CD4-positive, alpha-beta memory T cell (primary cell): ENCODE data around the gene RNASE7. TPM values are rescaled to one million over a fixed set of nuclear protein-coding genes. Genes with fewer than 3 reads are reported as not detected.
A peak's percentile ranks its signal among the peaks of the same experiment; 100 is the strongest.

ENCODE experiments used
- CTCF ChIA-PET: fragments of 350-600 bp; sonication (Branson Sonifier 250); formaldehyde crosslinking; loops from one replicate; lab custom pipeline; 2021; ENCODE audit warnings: inconsistent platforms; ENCODE audit not compliant: partially characterized antibody; lab: Charles Lee
- POLR2A ChIA-PET: fragments of 350-600 bp; sonication (Branson Sonifier 250); formaldehyde crosslinking; loops from one replicate; lab custom pipeline; 2021; ENCODE audit not compliant: partially characterized antibody; lab: Charles Lee
- DNase-seq, 5 donors: peaks; one replicate each; pipeline versions ENCODE4 v3.0.0 to v3.0.0-alpha.2; 2020 to 2022; ENCODE audit warnings: mixed read lengths in 1 of 5
- H3K27ac ChIP-seq: one replicate; pipeline ENCODE4 v1.7.0; 2013; ENCODE audit warnings: low read depth, low read length
- H3K27me3 ChIP-seq: 2 replicates; pipeline ENCODE4 v1.7.0; 2013; ENCODE audit warnings: mild to moderate bottlenecking, low read length, moderate library complexity; ENCODE audit not compliant: insufficient read depth
- H3K36me3 ChIP-seq: 2 replicates; pipeline ENCODE4 v1.7.0; 2013; ENCODE audit warnings: mild to moderate bottlenecking, low read length, moderate library complexity; ENCODE audit not compliant: insufficient read depth
- H3K4me1 ChIP-seq: 2 replicates; pipeline ENCODE4 v1.7.0; 2013; ENCODE audit warnings: mild to moderate bottlenecking, low read length, moderate library complexity; ENCODE audit not compliant: insufficient read depth
- H3K4me3 ChIP-seq, 2 donors: one replicate each; pipeline ENCODE4 v1.7.0; 2013; ENCODE audit warnings: low read length in 2 of 2, mild to moderate bottlenecking in 1 of 2
- H3K9me3 ChIP-seq, 2 donors: one replicate each; pipeline ENCODE4 v1.7.0; 2013; ENCODE audit warnings: low read length in 2 of 2, control low read depth in 1 of 2; ENCODE audit not compliant: control insufficient read depth in 1 of 2
- H3K27ac Mint-ChIP-seq, 7 donors: one replicate each; pipeline ENCODE4 v1.8.0; 2020 to 2021; ENCODE audit warnings: mixed read lengths in 7 of 7, mild to moderate bottlenecking in 6 of 7, inconsistent platforms in 3 of 7, moderate library complexity in 3 of 7
- H3K27me3 Mint-ChIP-seq, 2 donors: one replicate each; pipeline ENCODE4 v1.8.0; 2020 to 2021; ENCODE audit warnings: mixed read lengths in 2 of 2
- H3K36me3 Mint-ChIP-seq, 2 donors: one replicate each; pipeline ENCODE4 v1.8.0; 2020 to 2021; ENCODE audit warnings: mixed read lengths in 2 of 2, inconsistent platforms in 1 of 2, mild to moderate bottlenecking in 1 of 2
- H3K4me1 Mint-ChIP-seq, 4 donors: one replicate each; pipeline ENCODE4 v1.8.0; 2020 to 2021; ENCODE audit warnings: mixed read lengths in 4 of 4, mild to moderate bottlenecking in 1 of 4
- H3K4me3 Mint-ChIP-seq, 8 donors: one replicate each; pipeline ENCODE4 v1.8.0; 2020 to 2021; ENCODE audit warnings: mixed read lengths in 8 of 8, mild to moderate bottlenecking in 7 of 8, moderate library complexity in 6 of 8, inconsistent platforms in 3 of 8
- H3K9me3 Mint-ChIP-seq, 8 donors: one replicate each; pipeline ENCODE4 v1.8.0; 2020 to 2021; ENCODE audit warnings: mixed read lengths in 8 of 8, mild to moderate bottlenecking in 5 of 8, inconsistent platforms in 3 of 8, moderate library complexity in 1 of 8
- intact Hi-C: fragments of 100-400 bp; cut with micrococcal nuclease; formaldehyde crosslinking; loops from one replicate; pipeline ENCODE4 v1.15.1; 2023
- polyA plus RNA-seq, 2 donors: library from polyadenylated mRNA; unstranded; fragments of 300-500 nt; fragmentation: Illumina TruSeq; gene quantifications; one replicate each; pipeline ENCODE4 v1.2.3, GENCODE V29; 2021
- total RNA-seq, 2 experiments: library from RNA; stranded (reverse); gene quantifications; one replicate each; pipeline ENCODE4 v1.2.3, GENCODE V29; 2021

RNASE7 gene
- total and polyA plus RNA-seq, 4 experiments from 2014 or later: not detected

DNA sequence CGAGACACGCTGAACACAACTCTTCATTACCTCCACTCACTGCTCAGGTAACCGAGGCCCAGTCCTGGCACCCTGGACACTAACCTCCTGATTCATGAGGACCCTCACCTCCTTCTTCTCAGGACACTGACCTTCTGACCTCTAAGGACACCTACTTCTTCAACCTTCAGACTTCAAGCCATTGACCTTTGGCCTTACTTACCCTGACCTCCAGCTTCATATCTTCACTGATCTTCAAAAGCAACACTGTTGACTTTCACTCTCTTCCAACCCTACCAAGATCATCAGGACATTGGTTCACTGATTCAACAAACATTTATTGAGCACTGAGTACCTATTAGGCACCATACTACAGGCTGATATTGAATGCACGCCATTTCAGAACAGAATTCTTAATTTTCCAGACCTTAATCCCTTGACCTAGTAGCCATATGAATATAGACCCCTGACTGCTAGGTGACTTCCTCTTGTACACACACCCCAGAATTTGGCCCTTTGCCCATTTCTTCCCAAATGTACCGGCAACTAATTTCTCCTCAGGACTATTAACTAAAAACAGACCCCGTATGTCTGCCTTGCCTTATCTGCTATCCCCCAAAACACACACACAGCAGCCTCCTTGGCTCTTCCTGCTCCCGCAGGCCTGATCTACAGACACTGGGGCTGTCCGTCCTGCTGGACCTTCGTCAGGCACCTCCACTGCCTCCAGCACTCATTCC lies 33.7 kb downstream of the RNASE7 start:
- intact Hi-C loops: no loop called here
- Mint-ChIP-seq H3K4me3 (no peak overlapping the region), H3K4me1 (peaks cover 7 to 18% (median 11%) of the 10 kb centered on the region in 4 donors), H3K9me3 (no peaks in the 10 kb centered on the region), H3K27ac (no peak overlapping the region), H3K27me3 (peaks cover 7 to 23% of the 10 kb centered on the region in 2 donors), H3K36me3 (no peaks in the 10 kb centered on the region)
- Histone ChIP-seq H3K4me1 (peaks cover 13% of the 10 kb centered on the region), H3K27me3 (peaks cover 22% of the 10 kb centered on the region), H3K36me3 (no peaks in the 10 kb centered on the region), H3K27ac (no peak overlapping the region), H3K4me3 (no peak overlapping the region), H3K9me3 (no peaks in the 10 kb centered on the region)
- CTCF ChIA-PET: interaction anchor here (1.6 kb wide), 1 partner anchor 29 kb away, joined by 9 read pairs; no protein-coding TSS in a partner anchor
- POLR2A ChIA-PET: no interaction called here
- no peak for DNase-seq

DNA sequence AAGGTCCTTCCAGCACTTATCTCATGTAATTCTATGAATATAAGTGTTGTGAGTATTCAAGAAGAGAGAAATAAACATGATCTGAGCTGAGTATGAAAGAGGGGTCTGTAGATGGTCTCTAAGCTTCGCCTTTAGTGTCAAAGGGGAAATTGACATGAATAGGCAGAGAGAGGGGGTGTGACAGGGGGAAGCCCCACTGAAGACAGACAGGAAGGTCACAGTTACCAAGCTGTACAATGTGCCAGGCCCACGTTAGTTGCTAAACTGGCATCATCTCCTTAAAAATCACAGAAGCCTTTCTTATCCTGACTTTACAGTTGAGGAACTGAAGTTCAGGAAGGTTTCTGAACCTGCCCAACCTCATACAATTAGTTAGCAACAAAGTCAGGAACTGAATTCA lies 35.5 kb downstream of the RNASE7 start:
- Histone ChIP-seq H3K36me3 (no peaks in the 10 kb centered on the region), H3K27me3 (peaks cover 4% of the 10 kb centered on the region), H3K9me3 (no peaks in the 10 kb centered on the region), H3K4me1 (no peaks in the 10 kb centered on the region), H3K27ac (no peak overlapping the region), H3K4me3 (no peak overlapping the region)
- no peaks in the 10 kb centered on the region for H3K36me3 Mint-ChIP-seq
- no peak for DNase-seq
- intact Hi-C loops: no loop called here
- ChIA-PET POLR2A (no interaction called here), CTCF (interaction anchor here (1.0 to 2.2 kb wide), 4 partner anchors 9 to 63 kb away, joined by 4 to 9 read pairs (median 6); no protein-coding TSS in a partner anchor)
- H3K27ac Mint-ChIP-seq: no peak overlapping the region
- no peaks in the 10 kb centered on the region for H3K9me3 Mint-ChIP-seq
- H3K4me3 Mint-ChIP-seq: no peak overlapping the region
- no peaks in the 10 kb centered on the region for H3K4me1 Mint-ChIP-seq
- H3K27me3 Mint-ChIP-seq: peaks cover 0 to 6% of the 10 kb centered on the region in 2 donors

DNA sequence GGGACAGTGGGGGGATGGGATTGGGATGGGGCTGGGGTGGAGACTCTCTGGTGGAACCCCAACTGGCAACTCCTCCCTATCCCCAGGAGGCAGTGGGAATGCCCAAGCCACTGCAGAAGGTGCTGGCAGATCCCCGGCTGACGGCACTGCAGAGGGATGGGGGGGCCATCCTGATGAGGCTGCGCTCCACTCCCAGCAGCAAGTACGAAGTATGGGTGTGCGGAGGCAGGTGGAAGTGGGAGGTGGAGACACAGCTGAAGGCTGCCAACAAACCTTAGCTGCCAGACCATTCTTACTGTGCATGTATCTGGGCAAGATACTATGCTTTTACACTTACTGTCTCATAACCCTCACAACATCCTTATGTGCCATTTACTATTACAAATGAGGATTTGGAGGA lies 36.1 kb downstream of the RNASE7 start:
- H3K4me3 Mint-ChIP-seq: no peak overlapping the region
- no peaks in the 10 kb centered on the region for H3K36me3 Mint-ChIP-seq
- Histone ChIP-seq H3K9me3 (no peaks in the 10 kb centered on the region), H3K4me1 (no peaks in the 10 kb centered on the region), H3K4me3 (no peak overlapping the region), H3K27ac (no peak overlapping the region), H3K27me3 (no peaks in the 10 kb centered on the region), H3K36me3 (no peaks in the 10 kb centered on the region)
- no peak for DNase-seq
- H3K9me3 Mint-ChIP-seq: no peaks in the 10 kb centered on the region
- H3K4me1 Mint-ChIP-seq: no peaks in the 10 kb centered on the region
- intact Hi-C loops: no loop called here
- H3K27ac Mint-ChIP-seq: peak overlapping the region in 1 of 7 donors; percentile 81
- ChIA-PET POLR2A (no interaction called here), CTCF (interaction anchor here (1.0 to 2.2 kb wide), 4 partner anchors 10 to 63 kb away, joined by 4 to 9 read pairs (median 6); no protein-coding TSS in a partner anchor)
- peaks cover 0 to 4% of the 10 kb centered on the region in 2 donors for H3K27me3 Mint-ChIP-seq

DNA sequence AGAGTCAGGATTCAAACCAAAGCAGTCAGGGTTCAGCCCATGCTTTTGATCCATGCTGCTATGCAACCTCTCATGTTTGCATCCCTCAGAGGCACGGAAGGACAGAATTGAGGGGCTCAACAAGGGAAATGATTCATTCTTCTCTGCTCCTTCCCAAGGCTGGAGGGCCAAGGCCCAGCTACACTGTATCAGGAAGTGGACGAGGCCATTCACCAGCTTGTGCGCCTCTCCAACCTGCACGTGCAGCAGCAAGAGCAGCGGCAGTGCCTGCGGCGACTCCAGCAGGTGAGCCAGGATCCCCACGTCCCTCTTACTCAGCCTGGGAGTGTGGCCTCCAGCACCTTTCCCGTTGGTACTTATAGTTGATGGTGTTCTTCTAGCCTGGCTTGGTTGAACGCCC lies 36.6 kb downstream of the RNASE7 start:
- DNase-seq: no peak
- intact Hi-C loops: no loop called here
- H3K4me3 ChIP-seq: no peak overlapping the region
- CTCF ChIA-PET: interaction anchor here (2.2 kb wide), 2 partner anchors 10 to 64 kb away, joined by 5 to 8 read pairs; no protein-coding TSS in a partner anchor
- H3K9me3 ChIP-seq: no peaks in the 10 kb centered on the region
- no peak overlapping the region for H3K27ac ChIP-seq
- H3K36me3 Mint-ChIP-seq: no peaks in the 10 kb centered on the region
- H3K4me1 ChIP-seq: no peaks in the 10 kb centered on the region
- no peaks in the 10 kb centered on the region for H3K36me3 ChIP-seq
- peak overlapping the region in 1 of 7 donors; percentile 47 for H3K27ac Mint-ChIP-seq
- POLR2A ChIA-PET: no interaction called here
- H3K4me1 Mint-ChIP-seq: no peaks in the 10 kb centered on the region
- H3K27me3 Mint-ChIP-seq: no peaks in the 10 kb centered on the region
- no peaks in the 10 kb centered on the region for H3K27me3 ChIP-seq
- H3K9me3 Mint-ChIP-seq: no peaks in the 10 kb centered on the region
- no peak overlapping the region for H3K4me3 Mint-ChIP-seq

DNA sequence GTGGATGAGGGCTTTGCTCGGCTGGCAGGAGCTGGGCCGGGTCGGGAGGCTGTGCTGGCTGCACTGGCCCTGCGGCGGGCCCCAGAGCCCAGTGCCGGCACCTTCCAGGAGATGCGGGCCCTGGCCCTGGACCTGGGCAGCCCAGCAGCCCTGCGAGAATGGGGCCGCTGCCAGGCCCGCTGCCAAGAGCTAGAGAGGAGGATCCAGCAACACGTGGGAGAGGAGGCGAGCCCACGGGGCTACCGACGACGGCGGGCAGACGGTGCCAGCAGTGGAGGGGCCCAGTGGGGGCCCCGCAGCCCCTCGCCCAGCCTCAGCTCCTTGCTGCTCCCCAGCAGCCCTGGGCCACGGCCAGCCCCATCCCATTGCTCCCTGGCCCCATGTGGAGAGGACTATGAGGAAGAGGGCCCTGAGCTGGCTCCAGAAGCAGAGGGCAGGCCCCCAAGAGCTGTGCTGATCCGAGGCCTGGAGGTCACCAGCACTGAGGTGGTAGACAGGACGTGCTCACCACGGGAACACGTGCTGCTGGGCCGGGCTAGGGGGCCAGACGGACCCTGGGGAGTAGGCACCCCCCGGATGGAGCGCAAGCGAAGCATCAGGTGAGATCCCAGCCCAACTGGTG lies 39.5 kb downstream of the RNASE7 start:
- intact Hi-C loops: no loop called here
- no peak for DNase-seq
- ChIA-PET POLR2A (no interaction called here), CTCF (interaction anchor here (1.1 to 1.8 kb wide), 2 partner anchors 14 to 21 kb away, joined by 3 to 6 read pairs; no protein-coding TSS in a partner anchor)
- Histone ChIP-seq H3K27ac (no peak overlapping the region), H3K4me3 (no peak overlapping the region), H3K9me3 (no peaks in the 10 kb centered on the region), H3K36me3 (no peaks in the 10 kb centered on the region), H3K27me3 (no peaks in the 10 kb centered on the region), H3K4me1 (peaks cover under 1% of the 10 kb centered on the region)
- H3K4me1 Mint-ChIP-seq: peaks cover 4 to 9% (median 7%) of the 10 kb centered on the region in 4 donors
- no peaks in the 10 kb centered on the region for H3K36me3 Mint-ChIP-seq
- H3K27me3 Mint-ChIP-seq: peaks cover 0 to under 1% of the 10 kb centered on the region in 2 donors
- H3K27ac Mint-ChIP-seq: peak overlapping the region in 1 of 7 donors; percentile 57
- no peaks in the 10 kb centered on the region for H3K9me3 Mint-ChIP-seq
- no peak overlapping the region for H3K4me3 Mint-ChIP-seq

DNA sequence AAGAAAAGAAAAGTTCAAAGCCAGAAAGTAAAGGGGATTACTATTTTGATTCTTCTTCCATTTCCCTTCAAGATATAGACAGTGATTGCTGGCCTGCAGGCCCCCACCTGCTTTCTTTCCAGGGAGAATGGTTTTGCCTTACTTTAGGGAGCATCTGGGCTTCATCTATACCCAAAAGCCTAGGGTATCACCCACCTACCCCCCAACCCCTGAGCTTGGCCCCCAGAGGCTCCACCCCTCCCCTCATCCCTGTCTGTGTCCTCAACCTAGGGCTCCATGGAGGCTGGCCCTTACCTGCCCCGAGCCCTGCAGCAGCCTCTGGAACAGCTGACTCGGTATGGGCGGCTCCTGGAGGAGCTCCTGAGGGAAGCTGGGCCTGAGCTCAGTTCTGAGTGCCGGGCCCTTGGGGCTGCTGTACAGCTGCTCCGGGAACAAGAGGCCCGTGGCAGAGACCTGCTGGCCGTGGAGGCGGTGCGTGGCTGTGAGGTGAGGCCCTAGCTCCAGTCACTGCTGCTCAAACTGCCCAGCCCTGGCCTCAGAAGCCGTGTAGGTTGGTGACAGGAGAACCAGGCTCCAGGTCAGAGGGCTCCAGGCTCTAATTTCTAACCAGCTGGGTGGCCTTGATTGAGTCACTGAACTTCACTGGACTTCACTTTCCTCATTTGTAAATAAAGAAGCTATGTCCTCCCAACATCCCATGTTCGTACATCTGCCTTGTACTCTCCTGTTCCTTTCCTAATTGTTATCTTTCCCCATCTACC lies 41.6 kb downstream of the RNASE7 start:
- no peak overlapping the region for H3K27ac ChIP-seq
- Mint-ChIP-seq H3K27ac (peak overlapping the region in 6 of 7 donors; percentile 72 to 100 (median 84)), H3K4me3 (peak overlapping the region in 1 of 8 donors; percentile 6), H3K27me3 (peaks cover 0 to 1% of the 10 kb centered on the region in 2 donors), H3K4me1 (peaks cover 17 to 29% (median 23%) of the 10 kb centered on the region in 4 donors), H3K9me3 (peaks cover 0 to 3% (median 0%) of the 10 kb centered on the region in 8 donors), H3K36me3 (peaks cover 0 to 2% of the 10 kb centered on the region in 2 donors)
- no peaks in the 10 kb centered on the region for H3K36me3 ChIP-seq
- CTCF ChIA-PET: interaction anchor here (0.9 to 3.5 kb wide), 5 partner anchors 9 to 69 kb away, joined by 3 to 23 read pairs (median 11); no protein-coding TSS in a partner anchor
- POLR2A ChIA-PET: interaction anchor here (1.0 kb wide), 1 partner anchor 56 kb away, joined by 3 read pairs; no protein-coding TSS in a partner anchor
- peaks cover 18% of the 10 kb centered on the region for H3K4me1 ChIP-seq
- intact Hi-C loops: no loop called here
- H3K9me3 ChIP-seq: no peaks in the 10 kb centered on the region
- no peak for DNase-seq
- no peak overlapping the region for H3K4me3 ChIP-seq
- no peaks in the 10 kb centered on the region for H3K27me3 ChIP-seq
